M059J (cell line): ENCODE results near the gene WDR5B. TPM values are rescaled to one million over a fixed set of nuclear protein-coding genes. Genes with fewer than 3 reads are reported as not detected.

ENCODE experiments used
- DNase-seq: peaks from one replicate; pipeline ENCODE4 v3.0.0-alpha.2; 2012; ENCODE audit warnings: low read depth
- total RNA-seq: library from RNA; depleted of rRNA; stranded (reverse); fragments of >200 nt; shearing (Covaris generic); gene quantifications from 2 replicates; pipeline ENCODE4 v1.2.3, GENCODE V29; 2014; rRNA removed

Gene WDR5B
- total RNA-seq, 1 experiment from 2014 or later: 5.5 TPM

DNA sequence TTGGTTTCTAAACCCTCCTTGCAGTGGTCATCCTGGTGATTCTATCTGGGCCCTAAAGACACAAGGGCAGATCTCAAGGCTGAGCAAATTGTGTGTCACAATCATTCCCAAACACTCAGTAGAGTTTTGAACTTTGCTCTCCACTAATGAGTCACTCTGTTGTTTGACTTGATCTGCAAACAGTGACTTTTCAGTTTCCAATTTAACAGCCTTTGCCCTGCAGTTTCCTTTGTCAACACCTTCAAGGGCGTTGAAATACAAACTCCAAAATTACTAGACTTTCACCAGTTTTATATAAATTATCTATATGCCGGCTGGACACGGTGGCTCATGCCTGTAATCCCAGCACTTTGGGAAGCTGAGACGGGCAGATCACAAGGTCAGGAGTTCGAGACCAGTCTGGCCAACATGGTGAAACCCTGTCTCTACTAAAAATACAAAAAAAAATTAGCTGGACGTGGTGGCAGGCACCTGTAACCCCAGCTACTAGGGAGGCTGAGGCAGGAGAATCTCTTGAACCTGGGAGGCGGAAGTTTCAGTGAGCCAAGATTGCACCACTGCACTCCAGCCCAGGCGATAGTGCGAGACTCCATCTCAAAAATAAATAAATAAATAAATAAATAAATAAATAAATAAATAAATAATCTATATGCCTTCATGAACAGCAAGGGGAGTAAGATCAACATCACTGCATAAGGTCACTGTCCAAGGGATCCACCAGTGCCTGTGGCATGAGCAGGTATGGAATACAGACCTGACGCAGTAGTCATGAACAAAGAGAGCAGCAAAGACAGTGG lies 50.1 kb downstream of the WDR5B start:
- DNase-seq: peak; percentile 76

DNA sequence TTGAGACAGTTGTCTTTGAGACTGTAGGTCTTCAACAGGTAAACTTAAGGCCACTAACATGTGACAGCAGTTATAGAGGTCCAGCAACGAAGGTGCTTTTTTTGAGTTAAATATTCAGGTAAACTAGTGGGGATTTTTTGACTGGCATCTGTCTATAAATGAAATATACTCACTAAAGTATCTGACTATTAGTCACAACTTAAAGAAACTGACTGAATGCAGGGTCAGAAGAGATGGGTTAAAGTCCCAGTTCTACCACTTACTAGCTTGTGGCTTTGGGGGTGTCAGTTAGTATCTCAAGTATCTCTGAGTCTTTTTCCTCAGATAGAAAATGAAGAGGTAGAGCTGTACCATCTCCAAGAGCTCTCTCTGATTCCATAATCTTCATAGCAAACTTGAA lies 50.8 kb downstream of the WDR5B start:
- DNase-seq: no peak

DNA sequence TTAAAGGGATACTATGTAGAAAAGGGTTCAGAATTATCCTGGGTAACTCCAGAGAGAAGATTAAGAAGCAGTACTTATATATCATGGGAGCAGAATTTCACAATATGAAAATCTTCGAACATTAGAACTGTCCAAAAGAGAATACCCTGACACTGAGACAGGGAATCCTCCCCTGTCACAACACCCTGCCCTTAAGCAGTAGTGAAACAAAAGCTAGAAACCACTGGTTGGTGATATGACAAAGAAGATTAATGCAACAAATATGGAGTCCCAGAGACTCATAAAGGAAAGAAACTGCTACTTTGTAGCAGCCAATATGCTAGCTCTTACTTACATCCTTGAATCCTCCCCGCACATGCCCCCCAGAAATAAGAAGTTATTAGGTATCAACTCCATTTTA lies 51.4 kb downstream of the WDR5B start:
- DNase-seq: no peak

Other genes with a start within 250 kb of the WDR5B start
- gene CASR, start 232.4 kb downstream of the WDR5B start, total RNA-seq: not detected in 2 replicates
- 0.30 TPM in 1 of 2 replicates, not detected in the other for gene CSTA, start 90.8 kb downstream of the WDR5B start, total RNA-seq
- gene MIX23, start 32.8 kb downstream of the WDR5B start, total RNA-seq: 56.4 and 112 TPM in 2 replicates
- gene FAM162A, start 31.9 kb downstream of the WDR5B start, total RNA-seq: 84.7 and 87.8 TPM in 2 replicates
- gene KPNA1, start 98.9 kb upstream of the WDR5B start, total RNA-seq: 40.8 and 65.1 TPM in 2 replicates
- gene PARP9, start 148.2 kb upstream of the WDR5B start, total RNA-seq: 143 and 192 TPM in 2 replicates
- 109 and 174 TPM in 2 replicates for gene DTX3L, start 148.3 kb upstream of the WDR5B start, total RNA-seq
- 0.20 TPM in 1 of 2 replicates, not detected in the other for gene PARP15, start 161.6 kb upstream of the WDR5B start, total RNA-seq